Retinal pigment epithelial cell (primary cell): Measurements from ENCODE around the gene CR1.
"Not testable (repeated sequence)": the region's sequence is repeated elsewhere in the genome, so short reads cannot be mapped to it uniquely, and the experiment has no call there.

Experiments
- DNase-seq: peaks from one replicate; pipeline ENCODE4 v3.0.0-alpha.2; 2010; ENCODE audit warnings: low read depth
- H3K4me3 ChIP-seq: 2 replicates; pipeline ENCODE4 v1.5.1; 2011; ENCODE audit warnings: mild to moderate bottlenecking, low read length, control low read depth, moderate library complexity
- CTCF ChIP-seq: conservative IDR thresholded peaks from 2 replicates; pipeline ENCODE4 v1.5.1; 2011; ENCODE audit warnings: low read depth, low read length, control low read depth, inconsistent platforms

CR1 gene

GRCh38 chr1:207606362-207606755 is 110.4 kb downstream of the CR1 start:
- TF ChIP-seq CTCF: no peak
- DNase-seq: no peak
- H3K4me3 ChIP-seq: no peak overlapping the region

- no peak for DNase-seq
- no peak for TF ChIP-seq CTCF
- no peak overlapping the region for H3K4me3 ChIP-seq
Observed at GRCh38 chr1:207612762-207613161, 116.8 kb downstream of the CR1 start.

- TF ChIP-seq CTCF: peak; percentile 79
- no peak overlapping the region for H3K4me3 ChIP-seq
- DNase-seq: no peak
Observed at GRCh38 chr1:207619871-207620542, 124.0 kb downstream of the CR1 start.

GRCh38 chr1:207620543-207620893 is 124.6 kb downstream of the CR1 start:
- no peak overlapping the region for H3K4me3 ChIP-seq
- TF ChIP-seq CTCF: no peak
- DNase-seq: no peak

DNA sequence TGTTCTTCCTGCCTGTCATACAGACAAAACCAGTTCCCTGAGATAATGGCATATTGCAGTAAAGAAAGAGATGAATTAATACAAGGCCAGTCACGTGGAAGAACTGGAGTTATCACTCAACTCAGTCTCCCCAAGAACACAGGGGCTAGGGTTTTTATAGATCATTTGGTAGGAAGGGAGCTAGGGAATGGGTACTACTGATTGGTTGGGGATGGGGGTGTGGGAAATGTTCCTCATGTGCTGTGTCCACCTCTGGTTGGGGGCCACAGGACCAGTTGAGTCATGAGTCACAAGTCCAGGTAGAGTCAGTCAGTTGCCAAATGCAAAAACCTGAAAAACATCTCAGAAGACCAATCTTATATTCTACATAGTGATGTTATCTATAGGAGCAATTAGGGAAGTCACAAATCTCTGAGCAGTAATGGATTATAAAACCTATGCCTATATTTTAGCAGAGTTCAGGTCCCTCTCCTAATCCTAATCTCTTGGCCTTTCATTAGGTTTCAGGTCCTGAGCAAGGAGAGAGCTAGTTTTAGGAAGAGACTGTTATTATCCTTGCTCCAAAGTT is 129.6 kb downstream of the CR1 start:
- H3K4me3 ChIP-seq: not testable (repeated sequence)

GRCh38 chr1:207626972-207627337 is 131.0 kb downstream of the CR1 start:
- DNase-seq: no peak
- no peak for TF ChIP-seq CTCF

More for the DNA sequence above, 129.6 kb downstream of the CR1 start:
- not testable (repeated sequence) for DNase-seq

DNA sequence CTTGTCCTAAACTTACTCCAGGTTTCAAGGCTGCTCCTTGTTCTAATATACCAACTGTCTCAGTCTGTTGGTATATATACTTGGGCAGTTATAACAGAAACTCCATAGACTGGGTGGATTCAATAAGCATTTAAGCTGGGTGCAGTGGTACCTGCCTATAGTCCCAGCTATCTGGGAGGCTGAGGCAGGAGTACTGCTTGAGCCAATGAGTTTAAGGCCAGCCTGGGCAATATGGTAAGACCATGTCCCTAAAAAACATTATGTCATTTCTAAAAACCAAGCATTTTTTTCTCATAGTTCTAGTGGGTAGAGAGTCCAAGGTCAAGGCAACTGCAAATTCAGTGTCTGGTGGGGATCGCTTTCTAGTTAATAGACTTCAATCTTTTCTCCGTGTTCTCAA is 131.5 kb downstream of the CR1 start:
- DNase-seq: no peak
- TF ChIP-seq CTCF: no peak
- H3K4me3 ChIP-seq: no peak overlapping the region

More at GRCh38 chr1:207626972-207627337, 131.0 kb downstream of the CR1 start:
- H3K4me3 ChIP-seq: no peak overlapping the region
